Forelimb muscle (tissue), 1 donor: Measurements from ENCODE around the gene GPR158. TPM values are rescaled to one million over a fixed set of nuclear protein-coding genes. Genes with fewer than 3 reads are reported as not detected.
"Not testable (repeated sequence)": the region's sequence is repeated elsewhere in the genome, so short reads cannot be mapped to it uniquely, and the experiment has no call there.

Experiments
- DNase-seq: peaks from one replicate; pipeline ENCODE4 v3.0.0-alpha.2; 2013; ENCODE audit warnings: low read depth
- polyA plus RNA-seq: library from polyadenylated mRNA; unstranded; fragments of 120-200 nt; gene quantifications from one replicate; pipeline ENCODE4 v1.2.1, GENCODE V29; 2013; ENCODE audit not compliant: insufficient read length

The GPR158 gene
- polyA plus RNA-seq, 1 donor = 0.08 TPM

GRCh38 chr10:25296324-25296723 is 121.5 kb downstream of the GPR158 start:
- DNase-seq = no peak

DNA sequence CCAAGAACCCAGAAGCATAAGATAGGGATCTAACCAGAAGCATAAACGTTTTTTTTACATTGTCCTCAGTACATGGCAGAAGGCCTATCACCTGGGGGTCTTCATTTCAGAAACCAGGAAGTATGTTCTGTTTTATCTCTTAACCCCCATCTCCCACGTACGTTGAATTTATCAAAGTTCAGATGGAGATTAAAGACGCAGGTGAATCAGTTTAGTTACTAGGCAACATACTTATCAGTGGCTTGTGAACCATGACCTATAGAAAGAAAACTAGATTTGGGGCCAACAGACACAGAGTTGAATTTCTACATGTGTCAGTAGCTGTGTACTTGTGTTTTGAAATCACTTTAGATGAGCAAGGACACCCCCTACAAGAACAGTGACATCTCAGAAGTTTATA is 122.7 kb downstream of the GPR158 start:
- DNase-seq = no peak

- no peak for DNase-seq
Measured at GRCh38 chr10:25300073-25300472, 125.3 kb downstream of the GPR158 start.

DNA sequence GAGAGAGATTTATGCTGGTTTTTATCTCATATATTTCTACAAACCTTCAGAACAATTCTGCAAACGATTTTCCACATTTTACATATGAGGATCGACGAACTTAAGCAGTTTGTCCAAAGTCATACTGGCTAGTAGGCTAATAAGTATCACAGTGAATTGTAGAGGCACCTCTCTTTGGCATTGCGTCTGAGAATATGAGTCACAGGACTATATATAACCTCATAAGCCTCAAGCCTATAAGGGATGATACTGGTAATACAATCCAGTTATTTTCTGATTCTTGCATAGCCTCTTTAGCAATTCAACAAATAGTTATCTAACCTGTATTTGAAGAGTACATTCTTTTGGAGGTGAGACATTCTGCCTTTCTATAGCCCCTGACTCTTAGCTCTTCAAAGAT is 129.8 kb downstream of the GPR158 start:
- no peak for DNase-seq

GRCh38 chr10:25306386-25306785 is 131.6 kb downstream of the GPR158 start:
- no peak for DNase-seq

GRCh38 chr10:25308278-25308677 is 133.5 kb downstream of the GPR158 start:
- DNase-seq = no peak

GRCh38 chr10:25317596-25318211 is 142.9 kb downstream of the GPR158 start:
- not testable (repeated sequence) for DNase-seq

GRCh38 chr10:25327273-25327672 is 152.5 kb downstream of the GPR158 start:
- no peak for DNase-seq

DNA sequence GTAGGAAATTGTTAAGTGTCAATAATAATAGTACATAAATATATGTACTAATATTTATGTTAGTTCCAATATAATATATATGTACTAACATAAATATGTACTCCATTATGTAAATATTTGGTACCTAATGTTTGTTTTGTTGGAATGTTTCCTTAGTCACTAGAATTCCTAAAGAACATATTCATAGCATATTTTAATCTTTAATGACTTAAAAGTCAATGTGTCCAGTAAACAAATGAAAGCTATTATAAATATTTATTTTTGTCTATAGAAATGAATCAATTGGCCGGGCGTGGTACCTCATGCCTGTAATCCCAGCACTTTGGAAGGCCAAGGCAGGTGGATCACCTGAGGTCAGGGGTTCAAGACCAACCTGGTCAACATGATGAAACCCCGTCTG is 153.6 kb downstream of the GPR158 start:
- DNase-seq = no peak

DNA sequence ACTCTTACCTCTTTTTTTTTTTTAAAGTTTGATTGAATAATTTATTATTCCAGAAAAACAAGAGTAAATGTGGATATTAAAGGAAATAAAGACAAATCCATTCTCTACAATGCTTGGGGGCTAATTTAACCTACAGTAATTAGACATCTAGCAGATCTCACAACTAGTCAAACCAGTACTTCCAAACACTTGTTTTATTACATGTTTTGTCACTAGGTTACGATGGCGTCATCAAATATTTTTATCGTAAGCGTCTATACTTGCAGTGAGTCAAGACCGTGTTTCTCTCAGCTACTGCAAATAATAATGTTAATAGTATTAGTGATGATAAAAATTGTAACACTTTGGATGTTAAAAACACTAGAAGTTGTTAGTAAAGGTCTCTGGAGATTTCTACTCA is 154.8 kb downstream of the GPR158 start:
- DNase-seq = not testable (repeated sequence)

DNA sequence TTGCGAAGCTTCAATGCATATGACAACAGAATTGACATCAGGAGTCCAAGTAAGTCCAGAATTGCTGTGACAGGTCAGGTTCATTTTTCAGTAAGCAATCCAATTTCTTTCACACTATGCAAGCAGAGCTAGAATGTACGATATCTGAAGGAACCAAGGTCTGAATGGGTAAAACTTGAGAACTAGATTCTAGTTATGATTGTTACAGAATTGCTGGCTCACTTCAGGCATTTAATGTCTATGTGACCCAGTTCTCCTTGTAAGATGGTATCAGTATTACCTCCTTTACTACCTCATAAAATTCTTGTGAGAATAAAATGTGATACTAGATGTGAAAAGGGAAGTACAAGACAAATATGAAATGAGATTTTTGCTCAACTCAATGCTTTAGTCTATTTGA is 159.6 kb downstream of the GPR158 start:
- DNase-seq = no peak

GRCh38 chr10:25336330-25336729 is 161.5 kb downstream of the GPR158 start:
- no peak for DNase-seq

DNA sequence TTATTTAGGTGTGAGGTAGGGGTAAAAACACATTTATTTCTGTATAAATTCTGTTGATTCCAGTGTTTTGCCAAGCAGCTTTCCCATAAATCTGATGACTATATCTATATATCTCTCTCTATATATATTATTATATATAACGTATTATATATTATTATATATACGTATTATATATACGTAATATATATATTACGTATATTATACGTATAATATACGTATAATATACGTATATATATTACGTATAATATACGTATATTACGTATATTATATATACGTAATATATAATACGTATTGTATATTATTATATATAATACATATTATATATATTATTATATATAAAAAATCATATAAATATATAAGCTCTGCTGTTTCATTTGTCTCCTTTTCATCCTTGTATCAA is 163.5 kb downstream of the GPR158 start:
- DNase-seq = no peak

DNA sequence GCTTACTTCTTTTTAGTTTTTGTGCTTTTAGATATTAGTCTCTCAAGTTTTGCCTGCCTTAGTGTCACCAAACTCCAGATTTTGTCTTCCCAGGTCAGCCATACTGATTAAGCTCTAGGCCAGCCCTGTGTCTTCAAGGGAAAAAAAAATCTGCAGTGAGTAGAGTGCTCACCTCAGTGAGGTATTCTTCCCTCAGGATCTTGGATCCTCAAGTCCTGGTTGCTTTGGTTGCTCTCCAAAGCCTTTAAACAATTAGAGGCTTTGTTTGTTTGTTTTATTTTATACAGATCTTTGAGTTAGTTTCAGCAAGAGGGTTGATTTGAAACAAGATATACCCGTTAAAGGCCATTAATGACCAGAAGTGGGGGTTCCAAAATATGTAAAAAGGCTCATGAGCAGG is 165.2 kb downstream of the GPR158 start:
- DNase-seq = no peak

DNA sequence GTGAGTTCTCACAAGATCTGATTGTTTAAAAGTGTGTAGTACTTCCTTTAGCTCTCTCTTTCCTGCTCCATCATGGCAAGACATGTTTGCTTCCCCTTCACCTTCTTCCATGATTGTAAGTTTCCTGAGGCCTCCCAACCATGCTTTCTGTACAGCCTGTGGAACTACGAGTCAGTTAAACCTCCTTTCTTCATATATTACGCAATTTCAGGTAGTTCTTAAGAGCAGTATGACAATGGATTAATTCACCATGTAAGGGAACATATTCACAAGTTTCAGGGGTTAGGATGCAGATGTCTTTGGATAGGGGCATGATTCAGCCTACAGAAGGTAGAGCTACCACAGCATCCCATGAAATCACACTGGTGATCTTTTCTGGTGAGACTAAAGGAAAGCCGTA is 174.7 kb downstream of the GPR158 start:
- DNase-seq = no peak

DNA sequence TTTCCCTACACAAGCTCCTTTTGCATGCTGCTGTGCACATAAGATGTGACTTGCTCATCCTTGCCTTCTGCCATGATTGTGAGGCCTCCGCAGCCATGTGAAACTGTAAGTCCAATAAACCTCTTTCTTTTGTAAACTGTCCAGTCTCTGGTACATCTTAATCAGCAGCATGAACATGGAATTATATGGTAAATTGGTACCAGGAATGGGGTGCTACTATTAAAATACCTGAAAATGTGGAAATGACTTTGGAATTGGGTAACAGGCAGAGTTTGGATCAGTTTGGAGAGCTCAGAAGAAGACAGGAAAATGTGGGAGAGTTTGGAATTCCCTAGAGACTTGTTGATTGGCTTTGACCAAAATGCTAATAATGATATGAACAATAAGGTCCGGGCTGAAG is 181.8 kb downstream of the GPR158 start:
- no peak for DNase-seq

DNA sequence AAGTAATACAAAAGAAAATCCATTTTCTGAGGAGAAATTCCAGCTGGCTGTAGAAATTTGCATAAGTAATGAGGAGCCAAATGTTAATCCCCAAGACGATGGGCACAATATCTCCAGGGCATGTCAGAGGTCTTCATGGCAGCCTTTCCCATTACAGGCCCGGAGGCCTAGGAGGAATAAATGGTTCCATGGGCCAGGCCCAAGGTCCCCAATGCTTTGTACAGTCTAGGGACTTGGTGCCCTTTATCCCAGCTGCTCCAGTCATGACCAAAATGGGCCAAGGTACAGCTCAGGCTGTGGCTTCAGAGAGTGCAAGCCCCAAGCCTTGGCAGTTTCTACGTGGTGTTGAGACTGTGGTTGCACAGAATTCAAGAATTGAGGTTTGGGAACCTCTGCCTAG is 182.5 kb downstream of the GPR158 start:
- no peak for DNase-seq

- DNase-seq = no peak
Measured at GRCh38 chr10:25382029-25382810, 207.4 kb downstream of the GPR158 start.

GRCh38 chr10:25382901-25383300 is 208.1 kb downstream of the GPR158 start:
- DNase-seq = not testable (repeated sequence)

DNA sequence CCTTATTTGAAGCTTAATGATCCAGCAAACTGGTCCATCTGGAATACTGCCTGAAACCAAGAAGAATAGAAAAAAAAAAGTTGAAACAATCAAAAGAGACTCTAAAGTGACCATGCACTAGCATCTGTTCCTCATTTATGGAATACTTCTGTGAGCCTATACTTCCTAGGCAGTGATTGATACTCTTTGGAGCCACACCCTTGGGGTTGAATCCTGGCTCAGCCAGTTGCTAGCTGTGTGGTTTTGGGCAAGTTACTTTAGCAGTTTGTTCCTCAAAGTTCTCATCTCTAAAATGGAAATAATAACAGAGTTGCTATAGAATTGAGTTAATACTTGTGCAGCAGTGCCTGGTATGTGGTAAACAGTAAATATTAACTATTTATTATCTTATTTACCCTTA is 208.9 kb downstream of the GPR158 start:
- DNase-seq = no peak

- DNase-seq = no peak
Measured at GRCh38 chr10:25384618-25385017, 209.8 kb downstream of the GPR158 start.

DNA sequence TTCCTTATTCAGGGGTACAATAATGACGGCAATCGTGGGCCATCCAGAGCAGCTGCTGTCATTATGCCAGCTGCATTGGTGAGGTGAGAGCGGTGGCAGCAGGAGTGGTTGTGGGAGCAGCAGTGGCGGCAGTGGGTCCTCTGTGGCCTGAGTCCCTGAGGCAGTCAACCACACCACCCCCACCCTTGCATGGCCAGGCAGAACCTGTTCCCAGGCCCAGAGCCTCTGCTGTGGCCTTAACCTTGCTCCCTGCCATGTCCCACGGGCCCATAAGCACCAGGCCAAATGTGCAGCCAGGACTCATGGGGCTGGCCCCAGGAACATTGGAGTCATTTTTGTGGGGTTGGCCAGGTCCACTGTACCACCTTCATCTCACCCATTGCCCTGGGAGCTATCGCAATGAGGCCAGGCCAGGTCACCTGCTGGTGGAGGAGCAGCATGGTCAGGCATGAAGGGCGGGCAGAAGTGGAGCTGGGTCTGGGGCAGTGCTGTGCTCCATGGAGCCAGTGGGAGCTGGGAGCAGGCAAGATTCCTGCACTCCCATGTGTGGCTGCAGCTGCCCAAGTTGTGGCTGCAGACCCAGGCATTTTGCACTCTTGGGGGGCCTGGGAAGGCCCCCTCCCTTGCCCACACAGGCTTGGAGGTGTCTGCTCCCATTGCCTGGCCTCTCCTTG is 213.5 kb downstream of the GPR158 start:
- no peak for DNase-seq

- no peak for DNase-seq
Measured at GRCh38 chr10:25388862-25389206, 214.0 kb downstream of the GPR158 start.
